Duodenal mucosa (tissue), 2 donors: Measurements from ENCODE around the gene FCHSD2.
"Not testable (repeated sequence)": the region's sequence is repeated elsewhere in the genome, so short reads cannot be mapped to it uniquely, and the experiment has no call there.

ENCODE experiments used
- H3K27ac ChIP-seq: one replicate; pipeline ENCODE4 v1.7.0; 2013; ENCODE audit warnings: low read depth, low read length
- H3K27me3 ChIP-seq, 2 donors: one replicate each; pipeline ENCODE4 v1.7.0; 2013; ENCODE audit warnings: low read length in 2 of 2, control low read depth in 1 of 2; ENCODE audit not compliant: insufficient read depth in 2 of 2, control insufficient read depth in 1 of 2
- H3K36me3 ChIP-seq, 2 donors: one replicate each; pipeline ENCODE4 v1.7.0; 2013; ENCODE audit warnings: low read length in 2 of 2, control low read depth in 1 of 2; ENCODE audit not compliant: insufficient read depth in 2 of 2, control insufficient read depth in 1 of 2
- H3K4me1 ChIP-seq, 2 donors: one replicate each; pipeline ENCODE4 v1.7.0; 2013; ENCODE audit warnings: low read length in 2 of 2, control low read depth in 1 of 2; ENCODE audit not compliant: insufficient read depth in 2 of 2, control insufficient read depth in 1 of 2
- H3K4me3 ChIP-seq, 2 donors: one replicate each; pipeline ENCODE4 v1.7.0; 2013; ENCODE audit warnings: low read length in 2 of 2, low read depth in 1 of 2
- H3K9ac ChIP-seq, 2 donors: one replicate each; pipeline ENCODE4 v1.7.0; 2013; ENCODE audit warnings: low read length in 2 of 2, low read depth in 1 of 2
- H3K9me3 ChIP-seq, 2 donors: one replicate each; pipeline ENCODE4 v1.7.0; 2013; ENCODE audit warnings: low read length in 2 of 2, control low read depth in 1 of 2; ENCODE audit not compliant: control insufficient read depth in 1 of 2

The FCHSD2 gene

DNA sequence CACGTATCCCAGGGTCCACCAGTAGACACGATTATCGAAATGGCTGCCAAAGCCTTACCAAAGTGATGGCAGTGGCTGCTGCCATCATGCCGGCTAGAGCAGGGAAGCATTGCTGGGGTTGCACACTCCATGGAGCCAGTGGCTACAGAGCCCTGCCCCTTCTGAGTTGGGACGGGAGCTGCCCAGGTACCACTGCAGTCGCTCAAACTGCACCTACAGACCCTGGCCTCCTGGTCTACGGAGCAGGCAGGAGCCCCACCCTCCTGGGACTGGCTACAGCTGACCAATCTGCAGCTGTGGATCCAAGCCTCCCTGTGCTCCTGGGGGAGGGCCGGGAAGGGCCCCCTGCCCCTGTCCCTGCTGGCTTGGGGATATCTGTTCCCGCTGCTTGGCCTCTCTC lies 216.5 kb downstream of the FCHSD2 start:
- Histone ChIP-seq H3K4me1 (no peaks in the 10 kb centered on the region), H3K4me3 (no peak overlapping the region), H3K36me3 (no peaks in the 10 kb centered on the region), H3K27ac (no peak overlapping the region), H3K9ac (no peak overlapping the region), H3K27me3 (no peaks in the 10 kb centered on the region), H3K9me3 (no peaks in the 10 kb centered on the region)

DNA sequence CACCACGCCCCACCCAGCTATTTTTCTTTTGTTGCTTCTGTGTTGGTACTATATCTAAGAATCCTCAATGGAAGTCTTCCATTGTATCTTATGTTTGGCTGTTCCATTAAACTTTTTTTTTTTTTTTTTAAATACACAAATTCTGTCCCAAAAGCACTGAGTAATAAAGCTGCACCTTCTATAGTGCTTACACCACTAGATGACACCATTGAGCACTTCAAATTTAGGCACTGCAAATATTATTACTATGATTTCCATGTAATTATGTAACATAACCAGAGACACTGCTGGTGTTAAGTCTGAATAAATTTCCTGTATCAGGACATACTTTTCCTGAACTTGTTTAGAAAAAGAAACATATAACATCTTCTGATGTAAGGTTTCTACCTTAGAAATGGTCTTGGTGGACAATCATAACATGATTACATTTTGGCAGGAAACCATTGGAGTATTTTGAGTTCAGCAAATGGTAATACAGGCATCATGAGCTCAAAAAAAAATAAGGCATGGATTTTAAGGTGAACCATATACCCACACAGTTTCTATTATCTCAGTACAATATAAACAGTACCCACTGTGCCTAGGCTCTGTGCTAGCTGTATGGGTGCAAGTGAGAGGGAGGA lies 217.4 kb downstream of the FCHSD2 start:
- H3K4me3 ChIP-seq = no peak overlapping the region

DNA sequence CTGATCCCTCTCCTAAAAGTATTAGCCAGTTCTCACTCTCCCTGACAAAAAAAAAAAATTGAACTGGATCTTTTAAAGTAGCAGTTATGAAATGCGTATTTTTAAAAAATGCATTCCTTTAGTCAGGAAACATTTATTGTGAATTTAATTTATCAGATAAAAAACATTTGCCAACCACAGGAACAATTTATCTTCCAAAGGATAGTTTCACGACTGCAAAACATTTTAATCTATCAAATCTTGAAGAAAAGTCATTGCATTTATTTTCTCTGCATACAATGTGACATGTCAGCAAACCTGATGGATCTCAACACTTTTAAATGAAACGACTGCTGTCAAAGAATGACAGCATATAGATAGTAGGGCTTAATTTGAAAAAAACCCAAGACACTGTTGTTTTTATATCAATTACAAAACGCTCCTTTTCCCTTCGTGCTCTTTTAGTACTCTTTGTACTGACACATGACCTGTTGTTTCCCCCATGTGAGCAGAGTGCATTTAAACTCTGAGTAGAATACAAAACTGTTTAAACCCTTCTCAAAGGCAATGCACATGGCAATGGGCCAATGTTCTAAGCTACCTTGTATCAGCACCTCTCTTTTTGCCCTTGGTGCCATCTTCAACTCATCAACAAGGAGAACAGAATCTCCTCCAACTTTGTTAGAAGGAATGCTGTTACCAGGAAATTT lies 220.9 kb downstream of the FCHSD2 start:
- no peak overlapping the region for H3K9ac ChIP-seq
- no peaks in the 10 kb centered on the region for H3K9me3 ChIP-seq
- H3K36me3 ChIP-seq = no peaks in the 10 kb centered on the region
- no peaks in the 10 kb centered on the region for H3K4me1 ChIP-seq
- no peaks in the 10 kb centered on the region for H3K27me3 ChIP-seq
- H3K27ac ChIP-seq = no peak overlapping the region
- no peak overlapping the region for H3K4me3 ChIP-seq

More for the DNA sequence above, 217.4 kb downstream of the FCHSD2 start:
- Histone ChIP-seq H3K4me1 (no peaks in the 10 kb centered on the region), H3K27me3 (no peaks in the 10 kb centered on the region), H3K27ac (no peak overlapping the region), H3K36me3 (no peaks in the 10 kb centered on the region), H3K9ac (no peak overlapping the region), H3K9me3 (no peaks in the 10 kb centered on the region)

DNA sequence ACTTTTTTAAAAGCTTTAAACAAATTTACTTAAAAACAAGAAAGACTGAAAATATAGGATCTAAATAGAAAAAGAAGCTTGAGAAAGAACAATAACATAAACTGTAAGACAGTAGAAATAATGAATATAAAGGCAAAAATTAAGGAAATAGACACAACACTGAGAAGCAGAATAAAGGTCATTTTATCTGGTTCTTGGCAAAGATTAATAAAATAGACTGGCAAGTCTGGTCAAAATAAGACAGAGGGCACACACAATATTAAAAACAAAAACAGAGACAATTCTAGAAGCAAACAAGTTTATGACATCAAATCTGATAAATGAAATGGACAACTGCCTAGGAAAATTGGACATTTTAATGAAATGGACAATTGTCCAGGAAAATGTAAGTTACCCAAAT lies 222.1 kb downstream of the FCHSD2 start:
- Histone ChIP-seq H3K4me3 (no peak overlapping the region), H3K27me3 (no peaks in the 10 kb centered on the region), H3K36me3 (peaks cover 0 to 4% of the 10 kb centered on the region in 2 donors), H3K9ac (no peak overlapping the region), H3K9me3 (no peaks in the 10 kb centered on the region), H3K27ac (no peak overlapping the region), H3K4me1 (no peaks in the 10 kb centered on the region)

DNA sequence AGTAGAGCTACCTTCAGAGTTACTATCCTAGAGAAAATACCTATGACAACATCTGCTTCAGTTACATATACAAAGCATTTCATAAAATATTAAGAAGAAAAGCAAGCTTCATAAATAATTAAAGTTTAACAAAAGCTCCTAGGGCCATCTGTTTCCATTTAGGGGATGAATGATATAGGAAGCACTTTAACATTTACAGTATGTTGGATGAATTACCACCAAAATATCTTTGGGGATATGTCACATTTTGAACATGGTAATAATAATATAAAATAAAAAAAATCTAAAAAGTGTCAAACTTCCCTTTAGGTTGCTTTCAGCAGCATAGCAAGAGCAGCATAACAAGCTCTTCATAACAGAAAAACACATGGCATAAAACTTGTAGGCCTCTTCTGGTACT lies 223.3 kb downstream of the FCHSD2 start:
- Histone ChIP-seq H3K4me3 (no peak overlapping the region), H3K27ac (no peak overlapping the region), H3K9me3 (no peaks in the 10 kb centered on the region), H3K9ac (no peak overlapping the region), H3K27me3 (no peaks in the 10 kb centered on the region), H3K36me3 (peaks cover 0 to 4% of the 10 kb centered on the region in 2 donors), H3K4me1 (no peaks in the 10 kb centered on the region)

DNA sequence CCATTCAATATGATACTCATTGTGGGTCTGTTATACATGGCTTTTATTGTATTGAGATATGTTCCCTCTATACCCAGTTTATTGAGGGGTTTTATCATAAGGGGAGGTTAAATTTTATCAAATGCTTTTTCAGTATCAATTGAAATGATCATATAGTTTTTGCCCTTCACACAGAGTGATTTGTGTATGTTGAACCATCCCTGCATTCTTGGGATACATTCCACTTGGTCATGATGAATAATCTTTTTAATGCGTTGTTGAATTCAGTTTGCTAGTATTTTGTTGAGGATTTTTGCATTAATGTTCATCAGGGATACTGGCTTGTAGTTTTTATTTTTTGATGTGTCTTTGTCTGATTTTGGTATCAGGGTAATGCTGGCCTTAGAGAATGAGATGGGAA lies 229.9 kb downstream of the FCHSD2 start:
- Histone ChIP-seq H3K9me3 (peaks cover 0 to 18% of the 10 kb centered on the region in 2 donors), H3K27me3 (no peaks in the 10 kb centered on the region), H3K27ac (no peak overlapping the region), H3K9ac (no peak overlapping the region), H3K4me3 (no peak overlapping the region), H3K4me1 (no peaks in the 10 kb centered on the region), H3K36me3 (peaks cover 0 to 4% of the 10 kb centered on the region in 2 donors)

DNA sequence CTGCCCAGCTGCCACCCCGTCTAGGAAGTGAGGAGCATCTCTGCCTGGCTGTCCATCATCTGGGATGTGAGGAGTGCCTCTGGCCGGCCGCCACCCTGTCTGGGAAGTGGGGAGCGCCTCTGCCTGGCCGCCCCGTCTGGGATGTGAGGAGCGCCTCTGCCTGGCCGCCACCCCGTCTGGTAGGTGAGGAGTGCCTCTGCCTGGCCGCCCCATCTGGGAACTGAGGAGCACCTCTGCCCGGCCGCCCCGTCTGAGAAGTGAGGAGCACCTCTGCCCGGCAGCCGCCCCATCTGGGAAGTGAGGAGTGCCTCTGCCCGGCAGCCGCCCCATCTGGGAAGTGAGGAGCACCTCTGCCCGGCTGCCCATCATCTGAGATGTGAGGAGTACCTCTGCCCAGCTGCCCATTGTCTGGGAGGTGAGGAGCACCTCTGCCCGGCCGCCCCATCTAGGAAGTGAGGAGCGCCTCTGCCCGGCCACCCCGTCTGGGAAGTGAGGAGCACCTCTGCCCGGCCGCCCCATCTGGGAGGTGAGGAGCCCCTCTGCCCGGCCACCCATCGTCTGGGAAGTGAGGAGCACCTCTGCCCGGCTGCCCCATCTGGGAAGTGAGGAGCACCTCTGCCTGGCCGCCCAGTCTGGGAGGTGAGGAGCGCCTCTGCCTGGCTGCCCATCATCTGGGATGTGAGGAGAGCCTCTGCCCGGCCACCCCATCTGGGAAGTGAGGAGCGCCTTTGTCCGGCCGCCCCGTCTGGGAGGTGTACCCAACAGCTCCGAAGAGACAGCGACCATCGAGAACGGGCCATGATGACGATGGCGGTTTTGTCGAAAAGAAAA lies 232.3 kb downstream of the FCHSD2 start:
- not testable (repeated sequence) for H3K9ac ChIP-seq, H3K4me1 ChIP-seq, H3K27me3 ChIP-seq, H3K27ac ChIP-seq, H3K4me3 ChIP-seq, H3K36me3 ChIP-seq
- peaks cover 2 to 18% of the 10 kb centered on the region in 2 donors for H3K9me3 ChIP-seq

DNA sequence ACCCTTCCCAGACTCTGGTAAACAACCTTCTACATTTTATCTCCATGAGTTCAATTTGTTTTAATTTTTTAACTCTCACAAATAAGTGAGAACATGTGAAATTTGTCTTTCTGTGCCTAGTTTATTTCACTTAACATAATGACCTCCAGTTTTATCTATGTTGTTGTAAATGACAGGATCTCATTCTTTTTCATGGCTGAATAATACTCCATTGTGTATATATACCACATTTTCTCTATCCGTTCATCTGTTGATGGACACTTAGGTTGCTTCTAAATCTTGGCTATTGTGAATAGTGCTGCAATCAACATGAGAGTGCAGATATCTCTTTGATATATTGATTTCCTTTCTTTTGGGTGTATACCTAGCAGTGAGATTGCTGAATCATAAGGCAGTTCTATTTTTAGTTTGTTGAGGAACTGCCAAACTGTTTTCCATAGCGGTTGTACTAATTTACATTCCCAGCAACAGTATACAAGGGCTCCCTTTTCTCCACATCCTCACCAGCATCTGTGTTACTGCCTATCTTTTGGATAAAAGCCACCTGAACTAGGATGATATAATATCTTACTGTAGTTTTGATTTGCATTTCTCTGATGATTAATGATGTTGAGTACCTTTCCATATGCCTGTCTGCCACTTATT lies 234.0 kb downstream of the FCHSD2 start:
- Histone ChIP-seq H3K9me3 (peaks cover 2 to 17% of the 10 kb centered on the region in 2 donors), H3K36me3 (no peaks in the 10 kb centered on the region), H3K27ac (no peak overlapping the region)

DNA sequence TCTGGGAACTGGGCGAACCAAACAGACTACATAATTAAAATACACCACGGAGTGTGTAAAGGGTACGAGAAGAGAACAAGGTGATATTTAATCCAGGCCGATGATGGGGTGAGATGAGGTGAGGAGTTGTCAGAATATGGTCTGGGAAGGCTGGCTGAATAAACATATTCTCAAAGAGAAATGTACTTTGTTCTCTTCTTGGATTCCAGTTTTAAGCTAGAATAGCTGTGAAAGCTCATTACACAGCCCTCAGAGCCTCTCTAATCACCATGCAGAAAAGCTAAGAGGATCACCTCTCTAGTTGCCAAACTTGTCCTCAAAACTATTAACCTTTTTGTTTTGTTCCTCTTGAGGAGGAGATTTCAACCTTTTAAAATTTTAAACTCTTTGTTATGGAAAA lies 238.1 kb downstream of the FCHSD2 start:
- no peaks in the 10 kb centered on the region for H3K4me1 ChIP-seq
- no peak overlapping the region for H3K4me3 ChIP-seq
- H3K27me3 ChIP-seq = no peaks in the 10 kb centered on the region
- H3K9me3 ChIP-seq = peaks cover 0 to 2% of the 10 kb centered on the region in 2 donors
- H3K9ac ChIP-seq = no peak overlapping the region
- H3K36me3 ChIP-seq = no peaks in the 10 kb centered on the region
- no peak overlapping the region for H3K27ac ChIP-seq

More for the DNA sequence above, 234.0 kb downstream of the FCHSD2 start:
- Histone ChIP-seq H3K27me3 (no peaks in the 10 kb centered on the region), H3K9ac (no peak overlapping the region), H3K4me3 (no peak overlapping the region), H3K4me1 (no peaks in the 10 kb centered on the region)

DNA sequence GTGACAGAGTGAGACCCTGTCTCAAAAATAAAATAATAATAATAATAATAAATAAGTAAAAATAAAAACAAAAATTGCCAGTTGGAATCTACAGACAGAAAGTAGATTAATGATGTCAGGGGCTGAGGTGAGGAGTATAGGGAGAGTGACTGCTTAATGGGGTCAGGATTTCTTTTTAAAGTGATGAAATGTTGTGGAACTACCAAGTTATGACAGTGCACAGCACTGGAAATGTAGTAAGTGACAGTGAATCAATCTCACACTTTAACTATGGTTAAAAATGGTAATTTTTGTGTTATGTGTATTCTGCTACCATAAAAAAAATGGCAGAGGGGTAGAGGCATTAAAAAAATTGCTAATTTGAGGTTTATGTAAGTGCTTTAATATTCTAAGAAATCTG lies 240.7 kb downstream of the FCHSD2 start:
- Histone ChIP-seq H3K9me3 (no peaks in the 10 kb centered on the region), H3K4me3 (no peak overlapping the region), H3K27me3 (no peaks in the 10 kb centered on the region), H3K36me3 (no peaks in the 10 kb centered on the region), H3K9ac (no peak overlapping the region), H3K27ac (no peak overlapping the region), H3K4me1 (no peaks in the 10 kb centered on the region)
